ENCODE measurements around the gene RASA3.

Gene RASA3

GRCh38 chr13:113967206-113967720, 165.2 kb downstream of the RASA3 start:
- TF ChIP-seq, protein P1, sequence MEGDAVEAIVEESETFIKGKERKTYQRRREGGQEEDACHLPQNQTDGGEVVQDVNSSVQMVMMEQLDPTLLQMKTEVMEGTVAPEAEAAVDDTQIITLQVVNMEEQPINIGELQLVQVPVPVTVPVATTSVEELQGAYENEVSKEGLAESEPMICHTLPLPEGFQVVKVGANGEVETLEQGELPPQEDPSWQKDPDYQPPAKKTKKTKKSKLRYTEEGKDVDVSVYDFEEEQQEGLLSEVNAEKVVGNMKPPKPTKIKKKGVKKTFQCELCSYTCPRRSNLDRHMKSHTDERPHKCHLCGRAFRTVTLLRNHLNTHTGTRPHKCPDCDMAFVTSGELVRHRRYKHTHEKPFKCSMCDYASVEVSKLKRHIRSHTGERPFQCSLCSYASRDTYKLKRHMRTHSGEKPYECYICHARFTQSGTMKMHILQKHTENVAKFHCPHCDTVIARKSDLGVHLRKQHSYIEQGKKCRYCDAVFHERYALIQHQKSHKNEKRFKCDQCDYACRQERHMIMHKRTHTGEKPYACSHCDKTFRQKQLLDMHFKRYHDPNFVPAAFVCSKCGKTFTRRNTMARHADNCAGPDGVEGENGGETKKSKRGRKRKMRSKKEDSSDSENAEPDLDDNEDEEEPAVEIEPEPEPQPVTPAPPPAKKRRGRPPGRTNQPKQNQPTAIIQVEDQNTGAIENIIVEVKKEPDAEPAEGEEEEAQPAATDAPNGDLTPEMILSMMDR (conservative IDR thresholded peaks at IDR 0.05; ENCODE audit: low read depth, low read length): no peak
- H3K4me3 ChIP-seq (ENCODE audit: low read depth, low read length): no peak overlapping the region
- no peak for DNase-seq (ENCODE audit: low read depth)

GRCh38 chr13:113965968-113966884, 166.2 kb downstream of the RASA3 start:
- H3K4me3 ChIP-seq (ENCODE audit: low read depth, low read length): no peak overlapping the region
- DNase-seq (ENCODE audit: low read depth): no peak
- TF ChIP-seq, protein P1 (conservative IDR thresholded peaks at IDR 0.05; ENCODE audit: low read depth, low read length): no peak

DNA sequence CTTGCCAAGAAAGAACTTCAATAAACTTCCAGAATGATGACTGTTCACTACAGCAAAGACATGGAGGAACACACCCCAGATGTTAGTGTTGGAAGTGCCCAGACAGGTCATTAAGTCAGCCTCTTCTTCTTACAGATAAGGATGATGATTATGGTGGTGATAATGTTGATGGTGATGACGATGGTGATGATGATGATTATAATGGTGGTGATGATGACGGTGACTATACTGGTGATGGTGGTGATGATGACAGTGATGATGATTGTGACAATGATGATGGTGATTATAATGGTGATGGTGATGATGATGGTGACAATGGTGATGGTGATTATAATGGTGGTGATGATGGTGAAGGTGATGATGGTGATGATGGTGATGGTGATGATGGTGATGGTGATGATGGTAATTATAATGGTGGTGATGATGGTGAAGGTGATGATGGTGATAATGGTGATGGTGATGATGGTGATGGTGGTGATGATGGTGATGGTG, 167.0 kb downstream of the RASA3 start:
- TF ChIP-seq, protein P1 (conservative IDR thresholded peaks at IDR 0.05; ENCODE audit: low read depth, low read length): no peak
- DNase-seq (ENCODE audit: low read depth): no peak
- H3K4me3 ChIP-seq (ENCODE audit: low read depth, low read length): no peak overlapping the region

- TF ChIP-seq, protein P1 (conservative IDR thresholded peaks at IDR 0.05; ENCODE audit: low read depth, low read length): no peak
- H3K4me3 ChIP-seq (ENCODE audit: low read depth, low read length): no peak overlapping the region
- no peak for DNase-seq (ENCODE audit: low read depth)
Measured at GRCh38 chr13:113964251-113964995, 168.0 kb downstream of the RASA3 start.

- DNase-seq (ENCODE audit: low read depth): no peak
- H3K4me3 ChIP-seq (ENCODE audit: low read depth, low read length): no peak overlapping the region
Measured at GRCh38 chr13:113963376-113963775, 169.0 kb downstream of the RASA3 start.

GRCh38 chr13:113962975-113963374, 169.4 kb downstream of the RASA3 start:
- H3K4me3 ChIP-seq (ENCODE audit: low read depth, low read length): no peak overlapping the region
- TF ChIP-seq, protein P1 (conservative IDR thresholded peaks at IDR 0.05; ENCODE audit: low read depth, low read length): no peak
- no peak for DNase-seq (ENCODE audit: low read depth)

More at GRCh38 chr13:113963376-113963775, 169.0 kb downstream of the RASA3 start:
- TF ChIP-seq, protein P1 (conservative IDR thresholded peaks at IDR 0.05; ENCODE audit: low read depth, low read length): no peak

All from choroid plexus epithelial cell (primary cell).